IPS DF 6.9 (cell line): ENCODE results near the gene GATA2.

Experiments
- DNase-seq: peaks from one replicate; pipeline ENCODE4 v3.0.0-alpha.2; 2013; ENCODE audit warnings: low read depth, low spot score
- H3K27ac ChIP-seq: one replicate; pipeline ENCODE4 v1.5.1; 2013; ENCODE audit warnings: low read length, control low read depth
- H3K27me3 ChIP-seq: 2 replicates; pipeline ENCODE4 v1.6.1; 2013; ENCODE audit warnings: mild to moderate bottlenecking, low read length; ENCODE audit not compliant: control insufficient read depth, insufficient read depth
- H3K36me3 ChIP-seq: 2 replicates; pipeline ENCODE4 v1.6.1; 2013; ENCODE audit warnings: low read length; ENCODE audit not compliant: control insufficient read depth, insufficient read depth
- H3K4me1 ChIP-seq: 2 replicates; pipeline ENCODE4 v1.6.1; 2013; ENCODE audit warnings: low read length; ENCODE audit not compliant: control insufficient read depth, insufficient read depth
- H3K4me3 ChIP-seq: 2 replicates; pipeline ENCODE4 v1.5.1; 2013; ENCODE audit warnings: mild to moderate bottlenecking, low read length
- H3K9me3 ChIP-seq: 2 replicates; pipeline ENCODE4 v1.6.1; 2013; ENCODE audit warnings: low read length, inconsistent platforms; ENCODE audit not compliant: control insufficient read depth, insufficient read depth
- WGBS: extraction: QIAGEN DNeasy Blood & Tissue Kit; methylation state at CpG from one replicate; pipeline ENCODE4 v1.1.7; 2013; ENCODE audit warnings: mixed read lengths, missing lambda C conversion rate; ENCODE audit not compliant: insufficient read length, insufficient coverage; 5-methylcytosine and 5-hydroxymethylcytosine counted together

Gene GATA2

DNA sequence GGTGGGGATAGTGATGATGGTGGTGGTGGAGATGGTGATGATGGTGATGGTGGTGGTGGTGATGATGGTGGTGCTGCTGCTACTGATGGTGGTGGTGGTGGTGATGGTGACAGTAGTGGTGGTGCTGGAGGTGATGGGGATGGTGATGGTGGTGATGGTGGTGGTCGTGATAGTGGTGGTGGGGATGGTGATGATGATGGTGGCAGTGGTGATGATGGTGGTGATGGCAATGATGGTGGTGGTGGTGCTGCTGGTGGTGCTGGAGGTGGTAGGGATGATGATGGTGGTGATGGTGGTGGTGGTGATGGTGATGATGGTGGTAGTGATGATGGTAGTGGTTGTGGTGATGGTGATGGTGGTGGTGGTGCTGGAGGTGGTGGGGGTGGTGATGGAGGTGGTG lies 47.6 kb downstream of the GATA2 start:
- Histone ChIP-seq H3K36me3 (no peaks in the 10 kb centered on the region), H3K27ac (no peak overlapping the region), H3K4me1 (no peaks in the 10 kb centered on the region), H3K4me3 (no peak overlapping the region), H3K9me3 (no peaks in the 10 kb centered on the region), H3K27me3 (no peaks in the 10 kb centered on the region)
- WGBS, result no CpG with 5 or more reads among the region's 1 CpG
- no peak for DNase-seq

DNA sequence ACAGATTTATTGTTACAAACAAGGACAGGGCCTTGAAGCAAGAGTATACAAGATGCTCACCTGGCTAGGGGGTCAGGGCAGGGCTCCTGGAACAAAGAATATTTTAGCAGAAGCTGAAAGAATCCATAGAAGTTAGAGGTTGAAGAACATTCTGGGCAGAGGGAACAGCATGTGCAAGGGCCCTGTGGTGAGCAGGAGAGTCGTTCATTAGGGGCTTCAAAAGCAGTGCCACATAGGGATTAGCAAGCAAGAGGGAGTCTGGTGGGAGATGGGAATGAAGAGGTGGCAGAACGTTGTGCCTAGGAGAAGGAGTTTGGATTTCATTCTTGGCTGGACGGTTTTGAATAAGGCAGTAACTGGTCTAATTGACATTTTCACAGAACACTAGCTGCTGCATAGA lies 49.2 kb downstream of the GATA2 start:
- Histone ChIP-seq H3K4me1 (no peaks in the 10 kb centered on the region), H3K4me3 (no peak overlapping the region), H3K27ac (no peak overlapping the region), H3K9me3 (no peaks in the 10 kb centered on the region), H3K27me3 (no peaks in the 10 kb centered on the region), H3K36me3 (no peaks in the 10 kb centered on the region)
- DNase-seq, result no peak
- WGBS, result no CpG with 5 or more reads among the region's 3 CpGs

DNA sequence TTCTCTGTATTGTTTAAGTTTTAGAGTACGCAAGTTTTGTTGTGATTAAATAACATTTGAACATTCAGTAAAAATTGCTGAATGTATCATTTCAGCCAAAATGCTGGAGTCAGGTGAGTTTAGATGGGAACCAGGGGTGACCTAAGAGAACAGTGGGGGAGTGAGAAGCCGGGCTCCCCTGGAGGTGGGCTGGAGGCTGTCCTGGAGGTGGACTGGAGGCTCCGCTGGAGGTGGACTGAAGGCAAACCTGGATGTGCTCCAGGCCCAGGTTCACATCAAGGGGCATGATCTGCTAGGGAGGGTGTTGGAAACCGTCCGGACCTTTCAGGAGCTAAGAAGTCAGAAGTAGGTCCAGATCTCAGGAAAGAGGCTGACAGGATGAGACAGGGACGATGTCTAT lies 50.1 kb downstream of the GATA2 start:
- H3K36me3 ChIP-seq, result no peaks in the 10 kb centered on the region
- H3K4me1 ChIP-seq, result no peaks in the 10 kb centered on the region
- WGBS, result 100% methylated on average over 1 of the region's 6 CpGs
- no peaks in the 10 kb centered on the region for H3K27me3 ChIP-seq
- no peak overlapping the region for H3K27ac ChIP-seq
- no peak overlapping the region for H3K4me3 ChIP-seq
- H3K9me3 ChIP-seq, result no peaks in the 10 kb centered on the region
- no peak for DNase-seq

DNA sequence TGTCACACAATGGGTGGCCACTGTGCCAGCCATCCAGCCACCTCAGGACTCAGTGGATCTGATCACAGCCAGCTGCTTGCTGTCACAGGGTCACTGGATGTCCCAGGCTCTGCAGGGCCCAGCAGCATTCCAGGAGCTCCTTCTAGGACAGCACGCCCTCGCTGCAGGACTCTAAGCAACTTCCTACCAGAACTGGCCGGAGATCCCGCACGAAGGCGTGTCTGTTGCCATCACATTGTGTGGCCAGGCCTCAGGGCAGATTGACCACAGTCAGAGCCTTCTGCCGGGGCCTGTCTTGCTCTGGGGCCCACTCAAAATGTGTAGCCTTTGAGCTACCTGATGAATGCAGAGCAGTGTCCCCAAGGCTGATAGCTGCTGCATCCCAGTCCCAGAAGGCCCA lies 50.9 kb downstream of the GATA2 start:
- no CpG with 5 or more reads among the region's 7 CpGs for WGBS

DNA sequence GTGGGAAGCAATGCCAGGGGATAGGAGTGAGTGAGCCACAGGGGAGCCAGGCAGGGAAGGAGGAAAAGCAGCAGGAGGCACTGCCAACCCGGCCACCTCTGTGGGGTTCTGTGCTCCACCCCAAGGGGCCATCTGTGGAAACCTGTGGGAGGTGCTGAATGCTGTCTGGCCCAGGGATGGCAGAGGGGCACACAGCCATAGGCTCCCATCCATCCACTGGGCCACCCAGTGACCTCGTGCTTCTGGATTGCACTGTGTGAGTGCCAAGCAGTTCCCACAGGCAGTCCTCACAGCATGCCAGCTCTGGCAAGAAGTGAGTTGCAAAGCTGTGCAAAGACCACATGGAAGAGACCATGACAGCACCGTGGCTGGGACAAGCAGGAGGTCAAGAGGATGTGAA lies 53.8 kb downstream of the GATA2 start:
- no peaks in the 10 kb centered on the region for H3K27me3 ChIP-seq
- WGBS, result no CpG with 5 or more reads among the region's 3 CpGs

More for the DNA sequence above, 50.9 kb downstream of the GATA2 start:
- Histone ChIP-seq H3K4me1 (no peaks in the 10 kb centered on the region), H3K36me3 (no peaks in the 10 kb centered on the region), H3K27ac (no peak overlapping the region), H3K4me3 (no peak overlapping the region), H3K27me3 (no peaks in the 10 kb centered on the region), H3K9me3 (no peaks in the 10 kb centered on the region)
- no peak for DNase-seq

DNA sequence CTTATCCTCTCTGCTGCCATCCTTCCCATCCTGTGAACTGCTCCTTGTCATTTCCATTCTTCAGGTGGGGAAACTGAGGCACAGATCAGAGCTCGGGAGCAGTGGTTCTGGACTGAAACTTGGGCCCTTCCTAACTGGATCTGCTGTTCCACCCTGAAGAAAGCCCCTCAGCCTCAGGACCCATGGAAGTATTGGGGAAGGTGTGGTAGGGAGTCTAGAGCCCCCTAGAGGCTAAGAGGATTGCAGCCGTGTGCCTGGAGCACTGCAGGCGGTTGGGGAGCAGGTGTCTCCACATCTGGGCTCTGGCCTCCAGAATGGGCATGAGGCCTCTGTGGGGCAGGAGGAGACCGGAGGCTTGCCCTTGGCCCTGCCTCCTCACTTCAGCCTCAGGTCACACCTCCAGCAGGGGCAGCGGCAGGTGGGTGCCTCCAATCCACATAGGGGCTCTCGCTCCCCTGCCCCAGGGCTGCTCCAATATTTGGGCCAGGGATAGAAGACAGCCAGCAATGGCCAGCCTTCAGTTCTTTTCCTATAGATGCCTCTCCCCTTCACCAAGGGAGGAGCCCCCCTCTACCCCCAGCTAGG lies 54.4 kb downstream of the GATA2 start:
- Histone ChIP-seq H3K36me3 (no peaks in the 10 kb centered on the region), H3K9me3 (no peaks in the 10 kb centered on the region), H3K27ac (no peak overlapping the region), H3K4me1 (peaks cover 7% of the 10 kb centered on the region), H3K4me3 (no peak overlapping the region), H3K27me3 (no peaks in the 10 kb centered on the region)
- WGBS, result no CpG with 5 or more reads among the region's 6 CpGs
- DNase-seq, result no peak

More for the DNA sequence above, 53.8 kb downstream of the GATA2 start:
- peaks cover 3% of the 10 kb centered on the region; the same call in 1 of the 2 replicates for H3K4me1 ChIP-seq
- no peak overlapping the region for H3K27ac ChIP-seq
- H3K9me3 ChIP-seq, result no peaks in the 10 kb centered on the region
- H3K36me3 ChIP-seq, result no peaks in the 10 kb centered on the region
- no peak overlapping the region for H3K4me3 ChIP-seq
- no peak for DNase-seq

DNA sequence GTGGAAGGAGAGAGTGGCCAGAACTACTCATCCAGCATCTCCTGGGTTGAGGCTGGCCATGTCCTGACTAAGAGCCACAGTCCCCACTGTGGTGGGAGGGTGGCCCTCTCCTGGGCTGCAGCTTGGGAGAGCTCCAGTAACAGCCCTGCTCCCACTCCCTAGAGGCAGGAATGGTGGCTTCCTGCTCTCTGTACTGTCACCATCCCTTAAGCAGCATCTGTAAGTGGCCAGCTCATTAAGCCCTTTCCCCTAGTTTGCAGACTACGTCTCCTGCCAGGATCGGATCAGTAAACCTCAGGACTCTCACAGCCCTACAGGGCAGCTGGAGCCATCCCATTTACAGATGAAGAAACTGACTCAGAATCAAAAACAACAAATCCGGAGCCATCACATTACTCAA lies 56.8 kb downstream of the GATA2 start:
- Histone ChIP-seq H3K36me3 (no peaks in the 10 kb centered on the region), H3K4me1 (peaks cover 12% of the 10 kb centered on the region), H3K27ac (no peak overlapping the region), H3K9me3 (no peaks in the 10 kb centered on the region), H3K4me3 (no peak overlapping the region), H3K27me3 (peaks cover 6% of the 10 kb centered on the region; the same call in 1 of the 2 replicates)
- no peak for DNase-seq
- no CpG with 5 or more reads among the region's 3 CpGs for WGBS

DNA sequence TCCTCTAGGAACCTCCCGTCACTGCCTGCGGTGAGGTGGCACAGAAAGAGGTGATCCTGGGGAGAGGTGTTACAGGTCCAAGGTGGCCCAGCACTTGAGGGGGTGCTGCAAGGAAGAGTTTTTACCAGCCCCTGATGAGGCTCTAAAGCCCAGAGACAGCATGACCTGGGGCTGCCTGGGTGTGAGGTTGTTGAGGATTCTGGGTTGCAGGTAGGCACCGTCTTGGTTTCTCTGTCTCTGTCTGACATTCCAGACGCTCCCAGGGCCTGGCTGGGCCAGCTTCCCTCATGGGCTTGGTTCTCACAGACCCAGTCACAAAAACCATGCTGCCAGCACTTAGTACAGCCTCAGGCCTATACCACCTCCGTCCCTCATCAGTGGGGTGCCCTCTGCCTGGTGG lies 57.4 kb downstream of the GATA2 start:
- peaks cover 8% of the 10 kb centered on the region; the same call in 1 of the 2 replicates for H3K27me3 ChIP-seq
- H3K4me3 ChIP-seq, result no peak overlapping the region
- no peak overlapping the region for H3K27ac ChIP-seq
- WGBS, result no CpG with 5 or more reads among the region's 5 CpGs
- no peak for DNase-seq
- H3K4me1 ChIP-seq, result peaks cover 12% of the 10 kb centered on the region
- no peaks in the 10 kb centered on the region for H3K9me3 ChIP-seq
- H3K36me3 ChIP-seq, result no peaks in the 10 kb centered on the region

DNA sequence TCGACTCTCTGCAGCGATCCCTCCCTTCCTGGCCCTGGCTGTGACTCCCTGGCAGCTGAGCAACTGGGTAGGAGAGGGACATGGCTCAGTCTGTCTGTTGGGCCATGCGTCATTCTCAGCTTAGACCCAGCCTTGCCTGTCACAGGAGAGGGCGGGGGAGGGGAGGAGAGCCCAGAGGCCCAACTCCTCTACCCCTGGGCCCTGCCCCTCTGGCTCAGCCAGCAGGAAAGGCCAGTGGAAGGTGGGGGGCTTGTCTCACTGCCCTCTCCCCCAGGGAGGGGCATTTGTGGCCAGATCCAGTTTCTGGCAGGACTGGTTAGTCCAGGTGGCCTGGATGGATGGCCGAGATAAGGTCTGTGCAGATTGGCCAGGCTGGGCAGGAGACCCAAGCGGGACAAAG lies 57.9 kb downstream of the GATA2 start:
- no CpG with 5 or more reads among the region's 6 CpGs for WGBS
- H3K4me1 ChIP-seq, result peaks cover 12% of the 10 kb centered on the region
- H3K27me3 ChIP-seq, result peaks cover 8% of the 10 kb centered on the region; the same call in 1 of the 2 replicates
- no peak overlapping the region for H3K27ac ChIP-seq
- DNase-seq, result no peak
- H3K4me3 ChIP-seq, result no peak overlapping the region
- H3K9me3 ChIP-seq, result no peaks in the 10 kb centered on the region
- no peaks in the 10 kb centered on the region for H3K36me3 ChIP-seq

DNA sequence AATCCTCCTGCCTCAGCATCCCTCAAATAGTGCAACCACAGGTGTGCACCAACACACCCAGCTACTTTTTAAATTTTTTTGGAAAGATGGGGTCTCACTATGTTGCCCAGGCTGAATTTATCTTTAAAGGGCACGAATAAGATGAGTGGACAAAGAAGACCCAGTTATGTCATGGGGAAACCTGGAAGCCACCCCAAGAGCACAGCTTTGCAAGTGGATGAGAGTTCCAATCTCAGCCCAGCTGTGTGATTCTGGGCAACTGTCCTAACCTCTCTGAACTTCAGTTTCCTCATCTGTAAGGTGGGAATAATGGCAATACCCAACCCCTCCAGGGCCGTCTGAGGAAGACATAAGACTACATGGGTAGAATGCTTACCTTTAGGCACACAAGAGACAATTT lies 58.5 kb downstream of the GATA2 start:
- Histone ChIP-seq H3K4me3 (no peak overlapping the region), H3K9me3 (no peaks in the 10 kb centered on the region), H3K27ac (no peak overlapping the region), H3K27me3 (peaks cover 8% of the 10 kb centered on the region; the same call in 1 of the 2 replicates), H3K36me3 (no peaks in the 10 kb centered on the region), H3K4me1 (peaks cover 12% of the 10 kb centered on the region)
- no CpG with 5 or more reads among the region's 2 CpGs for WGBS
- DNase-seq, result no peak

DNA sequence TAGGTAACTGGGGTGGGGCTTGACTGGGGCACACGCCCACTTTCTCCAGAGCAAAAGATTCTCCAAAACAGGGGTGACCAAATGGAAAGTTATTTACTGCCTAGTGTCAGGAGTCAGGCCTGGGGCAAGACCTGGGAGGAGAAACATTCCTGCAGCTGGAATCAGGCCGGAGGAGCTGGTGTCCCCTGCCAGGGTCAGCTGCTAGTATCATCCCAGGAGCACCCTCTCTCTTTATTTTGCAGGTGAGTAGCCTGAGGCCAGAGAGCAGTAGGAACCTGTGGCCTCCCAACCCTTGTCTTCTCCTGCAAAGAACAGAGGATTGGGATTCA lies 59.2 kb downstream of the GATA2 start:
- H3K4me1 ChIP-seq, result peaks cover 12% of the 10 kb centered on the region
- H3K4me3 ChIP-seq, result no peak overlapping the region
- no peaks in the 10 kb centered on the region for H3K9me3 ChIP-seq
- no peak overlapping the region for H3K27ac ChIP-seq
- peaks cover 8% of the 10 kb centered on the region; the same call in 1 of the 2 replicates for H3K27me3 ChIP-seq
- no peak for DNase-seq
- no CpG with 5 or more reads among the region's 2 CpGs for WGBS
- H3K36me3 ChIP-seq, result no peaks in the 10 kb centered on the region
